Hepatocyte (in vitro differentiated cells): ENCODE results near the gene DLGAP4.

Experiments
- CTCF ChIP-seq: fragments of 200-600 bp; sonication (generic); IDR thresholded peaks from 2 replicates; pipeline ENCODE4 v1.5.1; 2016; ENCODE audit warnings: antibody characterized with exemption, mild to moderate bottlenecking; ENCODE audit not compliant: poor library complexity
- EZH2 ChIP-seq: fragments of 200-600 bp; sonication (generic); IDR thresholded peaks from 2 replicates; pipeline ENCODE4 v1.6.1; 2016; ENCODE audit warnings: antibody characterized with exemption, mild to moderate bottlenecking, borderline replicate concordance

GRCh38 chr20:36378686-36379085, 72.5 kb downstream of the DLGAP4 start:
- TF ChIP-seq CTCF (no peak), EZH2 (no peak)
